ENCODE data around the gene ACSF3.

DNA sequence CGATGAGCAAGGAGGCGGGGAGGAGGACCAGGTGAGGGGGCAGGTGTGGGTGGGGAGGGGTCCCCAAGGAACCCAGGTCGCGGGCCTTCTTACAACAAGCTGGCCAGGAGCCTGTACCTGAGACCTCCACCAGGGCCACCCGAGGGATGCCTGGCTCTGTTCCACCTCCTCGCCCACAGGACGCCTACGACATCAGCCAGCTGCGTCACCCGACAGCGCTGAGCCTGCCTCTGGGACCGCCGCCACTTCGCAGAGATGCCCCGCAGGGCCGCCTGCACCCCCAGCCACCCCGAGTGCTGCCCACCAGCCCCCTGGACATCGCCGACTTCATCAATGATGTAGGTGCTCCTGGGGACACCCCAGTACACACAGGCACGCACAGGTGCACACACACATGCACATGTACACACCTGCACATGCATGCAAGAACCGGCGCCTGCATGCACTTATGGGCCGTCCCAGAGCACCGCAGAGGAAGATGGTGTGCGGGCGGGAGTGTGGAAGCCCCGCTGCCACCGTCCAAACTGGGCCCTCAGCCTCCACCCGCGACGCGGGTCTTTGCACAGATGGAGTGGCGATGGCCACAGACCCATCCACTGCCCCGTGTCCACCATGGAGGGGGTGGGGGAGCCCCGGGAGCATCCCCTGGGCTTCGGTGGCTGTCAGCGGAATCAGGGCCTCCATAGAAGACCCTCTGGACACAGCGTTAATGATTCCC, 100.1 kb downstream of the ACSF3 start:
- TF ChIP-seq, protein P1, sequence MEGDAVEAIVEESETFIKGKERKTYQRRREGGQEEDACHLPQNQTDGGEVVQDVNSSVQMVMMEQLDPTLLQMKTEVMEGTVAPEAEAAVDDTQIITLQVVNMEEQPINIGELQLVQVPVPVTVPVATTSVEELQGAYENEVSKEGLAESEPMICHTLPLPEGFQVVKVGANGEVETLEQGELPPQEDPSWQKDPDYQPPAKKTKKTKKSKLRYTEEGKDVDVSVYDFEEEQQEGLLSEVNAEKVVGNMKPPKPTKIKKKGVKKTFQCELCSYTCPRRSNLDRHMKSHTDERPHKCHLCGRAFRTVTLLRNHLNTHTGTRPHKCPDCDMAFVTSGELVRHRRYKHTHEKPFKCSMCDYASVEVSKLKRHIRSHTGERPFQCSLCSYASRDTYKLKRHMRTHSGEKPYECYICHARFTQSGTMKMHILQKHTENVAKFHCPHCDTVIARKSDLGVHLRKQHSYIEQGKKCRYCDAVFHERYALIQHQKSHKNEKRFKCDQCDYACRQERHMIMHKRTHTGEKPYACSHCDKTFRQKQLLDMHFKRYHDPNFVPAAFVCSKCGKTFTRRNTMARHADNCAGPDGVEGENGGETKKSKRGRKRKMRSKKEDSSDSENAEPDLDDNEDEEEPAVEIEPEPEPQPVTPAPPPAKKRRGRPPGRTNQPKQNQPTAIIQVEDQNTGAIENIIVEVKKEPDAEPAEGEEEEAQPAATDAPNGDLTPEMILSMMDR (IDR thresholded peaks at IDR 0.05; ENCODE audit: low read depth, low read length) = no peak
- TF ChIP-seq POLR2A (IDR thresholded peaks at IDR 0.05; ENCODE audit: extremely low read depth, insufficient read length) (no peak), MYC (IDR thresholded peaks at IDR 0.05; ENCODE audit: low read depth, low read length) (no peak)
